Breast epithelium (tissue), 4 donors: ENCODE results near the gene PRKCE. TPM values are rescaled to one million over a fixed set of nuclear protein-coding genes. Genes with fewer than 3 reads are reported as not detected.
"Not testable (repeated sequence)": the region's sequence is repeated elsewhere in the genome, so short reads cannot be mapped to it uniquely, and the experiment has no call there.

Experiments used
- DNase-seq, 2 donors: peaks; one replicate each; pipeline ENCODE4 v3.0.0-alpha.2; 2019; ENCODE audit warnings: low spot score in 2 of 2
- H3K27ac ChIP-seq, 2 donors: fragments of 200-600 bp; sonication (generic) in 1 of 2; one replicate each; pipeline ENCODE4 v1.5.1; 2016 to 2019; ENCODE audit warnings: mild to moderate bottlenecking in 1 of 2
- H3K27me3 ChIP-seq, 2 donors: fragments of 200-600 bp; sonication (generic) in 1 of 2; one replicate each; pipeline versions ENCODE4 v1.5.1 to v1.6.0; 2017 to 2019; ENCODE audit warnings: control low read depth in 1 of 2, mild to moderate bottlenecking in 1 of 2
- H3K36me3 ChIP-seq: fragments of 200-600 bp; one replicate; pipeline ENCODE4 v1.5.1; 2019
- H3K4me1 ChIP-seq, 2 donors: fragments of 200-600 bp; sonication (generic); one replicate each; pipeline ENCODE4 v1.5.1; 2016 to 2019; ENCODE audit warnings: control low read depth in 1 of 2
- H3K4me3 ChIP-seq, 3 donors: fragments of 200-600 bp; sonication (generic); 1 replicate in 2 of 3; 2 replicates in 1 of 3; pipeline ENCODE4 v1.5.1; 2016 to 2019; ENCODE audit warnings: mild to moderate bottlenecking in 3 of 3, moderate library complexity in 2 of 3
- H3K9me3 ChIP-seq, 2 donors: fragments of 200-600 bp; sonication (generic) in 1 of 2; one replicate each; pipeline ENCODE4 v1.5.1; 2016 to 2019; ENCODE audit warnings: control low read depth in 1 of 2
- CTCF ChIP-seq, 3 donors: fragments of 450-650 bp; IDR thresholded peaks; one replicate each; pipeline ENCODE4 v1.5.1; 2016 to 2017; ENCODE audit warnings: antibody characterized with exemption in 3 of 3, mild to moderate bottlenecking in 3 of 3, moderate library complexity in 3 of 3
- POLR2A ChIP-seq: fragments of 450-650 bp; IDR thresholded peaks from one replicate; pipeline ENCODE4 v1.6.1; 2016; ENCODE audit warnings: antibody characterized with exemption, mild to moderate bottlenecking, moderate library complexity
- POLR2AphosphoS5 ChIP-seq, 3 donors: sonication (generic); formaldehyde crosslinking; IDR thresholded peaks; one replicate each; pipeline ENCODE4 v1.6.1; 2017; ENCODE audit warnings: antibody characterized with exemption in 3 of 3
- intact Hi-C: fragments of 100-400 bp; cut with DNase I; formaldehyde crosslinking; loops from one replicate; pipeline ENCODE4 v1.15.1; 2023; ENCODE audit warnings: low total_unique reads
- total RNA-seq, 3 donors: library from RNA; depleted of rRNA; stranded (reverse); fragments of >200 nt; gene quantifications; one replicate each; pipeline ENCODE4 v1.1.0, GENCODE V29; 2016

The PRKCE gene
- total RNA-seq, 3 donors from 2014 or later: 20.6 to 34.0 (median 23.6) TPM

- DNase-seq: no peak
- Histone ChIP-seq H3K36me3 (no peaks in the 10 kb centered on the region), H3K27ac (no peak overlapping the region), H3K9me3 (no peaks in the 10 kb centered on the region), H3K27me3 (no peaks in the 10 kb centered on the region), H3K4me1 (peaks cover 9 to 13% of the 10 kb centered on the region in 2 donors), H3K4me3 (no peak overlapping the region)
- intact Hi-C loops: no loop called here
- no peak for TF ChIP-seq POLR2A
- no peak for TF ChIP-seq POLR2AphosphoS5 (IDR thresholded peaks at IDR 0.05)
- TF ChIP-seq CTCF (IDR thresholded peaks at IDR 0.05): no peak
These were observed 264.0 kb downstream of the PRKCE start for GRCh38 chr2:45915523-45915922.

- H3K4me3 ChIP-seq, H3K36me3 ChIP-seq, H3K27me3 ChIP-seq, intact Hi-C loops, DNase-seq, H3K9me3 ChIP-seq, H3K27ac ChIP-seq: not testable (repeated sequence)
- peaks cover 9 to 13% of the 10 kb centered on the region in 2 donors for H3K4me1 ChIP-seq
These were observed 266.2 kb downstream of the PRKCE start for GRCh38 chr2:45917561-45918176.

GRCh38 chr2:45918463-45919159 lies 267.1 kb downstream of the PRKCE start:
- Histone ChIP-seq H3K4me3 (no peak overlapping the region), H3K9me3 (no peaks in the 10 kb centered on the region), H3K4me1 (peaks cover 9 to 13% of the 10 kb centered on the region in 2 donors), H3K27me3 (no peaks in the 10 kb centered on the region), H3K36me3 (no peaks in the 10 kb centered on the region), H3K27ac (peak overlapping the region; percentile 81 to 82)
- DNase-seq: no peak
- intact Hi-C loops: no loop called here
- TF ChIP-seq POLR2A (no peak), POLR2AphosphoS5 (IDR thresholded peaks at IDR 0.05) (no peak), CTCF (IDR thresholded peaks at IDR 0.05) (no peak)

GRCh38 chr2:45919160-45919650 lies 267.7 kb downstream of the PRKCE start:
- DNase-seq: peak in 1 of 2 donors; percentile 72
- Histone ChIP-seq H3K4me1 (peaks cover 9 to 13% of the 10 kb centered on the region in 2 donors), H3K27me3 (no peaks in the 10 kb centered on the region), H3K4me3 (peak overlapping the region in 1 of 3 donors; percentile 29), H3K27ac (peak overlapping the region; percentile 81 to 82), H3K9me3 (no peaks in the 10 kb centered on the region), H3K36me3 (no peaks in the 10 kb centered on the region)
- intact Hi-C loops: no loop called here
- TF ChIP-seq CTCF (IDR thresholded peaks at IDR 0.05): no peak
- peak in 1 of 3 donors; percentile 36 for TF ChIP-seq POLR2AphosphoS5 (IDR thresholded peaks at IDR 0.05)

- Histone ChIP-seq H3K9me3 (no peaks in the 10 kb centered on the region), H3K27ac (peak overlapping the region; percentile 81 to 82), H3K36me3 (no peaks in the 10 kb centered on the region), H3K27me3 (no peaks in the 10 kb centered on the region), H3K4me1 (peaks cover 9 to 13% of the 10 kb centered on the region in 2 donors), H3K4me3 (no peak overlapping the region)
- DNase-seq: peak in 1 of 2 donors; percentile 60
- intact Hi-C loops: no loop called here
- no peak for TF ChIP-seq POLR2AphosphoS5 (IDR thresholded peaks at IDR 0.05)
- no peak for TF ChIP-seq CTCF (IDR thresholded peaks at IDR 0.05)
- no peak for TF ChIP-seq POLR2A
These were observed 268.2 kb downstream of the PRKCE start for GRCh38 chr2:45919711-45920111.
